Liver (tissue), 9 donors: ENCODE results near the gene ABCC1. TPM values are rescaled to one million over a fixed set of nuclear protein-coding genes. Genes with fewer than 3 reads are reported as not detected.

Source experiments
- DNase-seq: peaks from one replicate; pipeline ENCODE4 v3.0.0-alpha.2; 2017; ENCODE audit warnings: low spot score
- H3K27ac ChIP-seq, 2 donors: one replicate each; pipeline ENCODE4 v1.7.0; 2013; ENCODE audit warnings: inconsistent platforms in 2 of 2, low read length in 2 of 2, control low read depth in 1 of 2, low read depth in 1 of 2, mild to moderate bottlenecking in 1 of 2
- H3K27me3 ChIP-seq, 4 donors: one replicate each; pipeline versions ENCODE4 v1.6.1 to v1.7.0; 2013; ENCODE audit warnings: low read length in 3 of 4, inconsistent platforms in 1 of 4, mild to moderate bottlenecking in 1 of 4, moderate library complexity in 1 of 4; ENCODE audit not compliant: control insufficient read depth in 4 of 4, insufficient read depth in 4 of 4
- H3K36me3 ChIP-seq, 4 donors: one replicate each; pipeline versions ENCODE4 v1.6.1 to v1.7.0; 2013; ENCODE audit warnings: low read length in 3 of 4, mild to moderate bottlenecking in 3 of 4, low read depth in 1 of 4, moderate library complexity in 1 of 4; ENCODE audit not compliant: control insufficient read depth in 4 of 4, insufficient read depth in 3 of 4
- H3K4me1 ChIP-seq, 4 donors: one replicate each; pipeline versions ENCODE4 v1.6.1 to v1.7.0; 2013; ENCODE audit warnings: low read length in 3 of 4, mild to moderate bottlenecking in 3 of 4, moderate library complexity in 1 of 4; ENCODE audit not compliant: control insufficient read depth in 4 of 4, insufficient read depth in 4 of 4
- H3K4me3 ChIP-seq, 3 donors: one replicate each; pipeline versions ENCODE4 v1.6.1 to v1.7.0; 2013; ENCODE audit warnings: low read length in 3 of 3, control low read depth in 1 of 3, low read depth in 1 of 3, mild to moderate bottlenecking in 1 of 3
- H3K9ac ChIP-seq, 2 donors: one replicate each; pipeline ENCODE4 v1.7.0; 2013; ENCODE audit warnings: low read length in 2 of 2, mild to moderate bottlenecking in 2 of 2, moderate library complexity in 2 of 2, control low read depth in 1 of 2, low read depth in 1 of 2
- H3K9me3 ChIP-seq, 4 donors: one replicate each; pipeline versions ENCODE4 v1.6.1 to v1.7.0; 2013; ENCODE audit warnings: low read length in 3 of 4; ENCODE audit not compliant: control insufficient read depth in 4 of 4
- EGR1 ChIP-seq, 2 donors: IDR thresholded peaks; 2 replicates each; pipeline ENCODE4 v1.6.1; 2016 to 2018; ENCODE audit warnings: antibody characterized with exemption in 2 of 2, low read depth in 2 of 2
- FOXA1 ChIP-seq: IDR thresholded peaks from 2 replicates; pipeline ENCODE4 v1.6.1; 2016; ENCODE audit warnings: antibody characterized with exemption
- FOXA2 ChIP-seq: IDR thresholded peaks from 2 replicates; pipeline ENCODE4 v1.6.1; 2016; ENCODE audit warnings: antibody characterized with exemption
- HNF4A ChIP-seq, 2 donors: conservative IDR thresholded peaks; 2 replicates each; pipeline ENCODE4 v1.6.1; 2016; ENCODE audit warnings: antibody characterized with exemption in 2 of 2, mild to moderate bottlenecking in 2 of 2
- JUND ChIP-seq, 2 donors: IDR thresholded peaks; 2 replicates each; pipeline ENCODE4 v1.6.1; 2016; ENCODE audit warnings: antibody characterized with exemption in 2 of 2
- NR2F2 ChIP-seq: IDR thresholded peaks from 2 replicates; pipeline ENCODE4 v1.6.1; 2016; ENCODE audit warnings: antibody characterized with exemption
- RAD21 ChIP-seq, 2 donors: IDR thresholded peaks; 2 replicates each; pipeline ENCODE4 v1.6.1; 2016; ENCODE audit warnings: antibody characterized with exemption in 2 of 2, mild to moderate bottlenecking in 2 of 2
- RXRA ChIP-seq, 2 donors: IDR thresholded peaks; 2 replicates each; pipeline ENCODE4 v1.6.1; 2017 to 2018; ENCODE audit warnings: antibody characterized with exemption in 2 of 2, mild to moderate bottlenecking in 1 of 2
- SP1 ChIP-seq: IDR thresholded peaks from 2 replicates; pipeline ENCODE4 v1.6.1; 2018; ENCODE audit warnings: antibody characterized with exemption, mild to moderate bottlenecking
- TAF1 ChIP-seq: conservative IDR thresholded peaks from 2 replicates; pipeline ENCODE4 v1.6.1; 2016; ENCODE audit warnings: antibody characterized with exemption, mild to moderate bottlenecking
- WGBS: extraction: QIAGEN DNeasy Blood & Tissue Kit; methylation state at CpG from one replicate; pipeline ENCODE4 v1.1.7; 2013; 5-methylcytosine and 5-hydroxymethylcytosine counted together
- polyA plus RNA-seq, 2 donors: library from polyadenylated mRNA; stranded (reverse) in 1 of 2; unstranded in 1 of 2; fragments of 200-250 nt in 1 of 2; fragments of >200 nt in 1 of 2; fragmentation: Nextera tagmentation in 1 of 2; extraction: Ambion mirVana in 1 of 2; gene quantifications; one replicate each; pipeline versions ENCODE4 v1.2.1 to v1.2.3, GENCODE V29; 2013 to 2015
- total RNA-seq, 2 donors: library from RNA; depleted of rRNA; stranded (reverse); fragments of >200 nt; gene quantifications; one replicate each; pipeline ENCODE4 v1.2.3, GENCODE V29; 2014
- TF ChIP-seq, protein P1 (sequence below): IDR thresholded peaks from 2 replicates; pipeline ENCODE4 v1.6.1; 2016; ENCODE audit warnings: antibody characterized with exemption
- TF ChIP-seq, protein P2 (sequence below): IDR thresholded peaks from 2 replicates; pipeline ENCODE4 v1.6.1; 2016; ENCODE audit warnings: antibody characterized with exemption
- TF ChIP-seq, protein P3 (sequence below): IDR thresholded peaks from 2 replicates; pipeline ENCODE4 v1.6.1; 2016; ENCODE audit warnings: antibody characterized with exemption, mild to moderate bottlenecking
- TF ChIP-seq, protein P4 (sequence below): IDR thresholded peaks from 2 replicates; pipeline ENCODE4 v1.6.1; 2016; ENCODE audit warnings: antibody characterized with exemption
- TF ChIP-seq, protein P5 (sequence below): fragments of 150-350 bp; IDR thresholded peaks from 2 replicates; pipeline ENCODE4 v1.5.1; 2017; ENCODE audit warnings: improper control_type of control experiment, low read depth, low read length; ENCODE audit not compliant: missing input control
- donor health status: healthy.
- donor health status: healthy.
- donor health status: healthy.
- donor health status: healthy.
- donor health status: healthy.

Gene ABCC1
- total and polyA plus RNA-seq, 4 donors = 0.85 to 7.7 (median 4.2) TPM

DNA sequence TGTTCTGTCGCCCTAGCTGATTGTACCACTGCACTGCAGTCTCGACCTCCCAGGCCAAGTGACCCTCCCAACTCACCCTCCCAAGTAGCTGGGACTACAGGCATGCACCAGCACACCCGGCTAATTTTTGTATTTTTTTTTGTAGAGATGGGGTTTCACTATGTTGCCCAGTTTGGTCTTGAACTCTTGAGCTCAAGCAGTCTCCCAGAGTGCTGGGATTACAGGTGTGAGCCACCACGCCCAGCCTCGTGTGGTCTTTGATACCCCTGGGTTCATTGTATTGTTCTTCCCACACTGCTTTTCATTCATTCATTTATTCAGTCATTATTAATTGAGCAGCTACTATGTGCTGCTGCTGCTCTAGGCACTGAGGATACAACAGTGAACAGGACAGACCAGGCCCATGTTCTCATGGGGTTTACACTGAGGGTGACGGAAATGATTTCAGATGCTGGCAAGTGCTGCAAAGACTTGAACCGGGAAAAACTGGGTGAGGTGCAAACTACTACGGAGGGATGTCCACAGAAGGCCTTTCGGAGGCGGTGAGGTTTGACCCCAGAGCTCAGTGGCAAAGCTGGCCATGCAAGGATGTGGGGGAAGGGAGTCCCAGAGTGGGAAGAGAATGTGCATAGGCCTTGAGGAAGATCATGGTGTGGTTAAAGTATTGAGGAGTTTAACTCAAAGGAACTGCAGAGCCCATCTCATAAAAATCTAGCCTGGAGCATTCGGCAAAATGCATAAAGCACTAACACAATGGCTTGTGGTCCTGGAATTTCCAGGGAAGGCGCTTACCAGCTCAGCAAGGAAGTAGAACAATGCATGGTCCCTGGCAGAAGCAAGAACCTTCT lies 10.9 kb downstream of the ABCC1 start:
- Histone ChIP-seq H3K4me3 (no peak overlapping the region), H3K36me3 (no peaks in the 10 kb centered on the region), H3K9me3 (no peaks in the 10 kb centered on the region), H3K4me1 (no peaks in the 10 kb centered on the region), H3K27me3 (no peaks in the 10 kb centered on the region), H3K27ac (no peak overlapping the region), H3K9ac (no peak overlapping the region)
- no peak for DNase-seq
- TF ChIP-seq, protein P1, sequence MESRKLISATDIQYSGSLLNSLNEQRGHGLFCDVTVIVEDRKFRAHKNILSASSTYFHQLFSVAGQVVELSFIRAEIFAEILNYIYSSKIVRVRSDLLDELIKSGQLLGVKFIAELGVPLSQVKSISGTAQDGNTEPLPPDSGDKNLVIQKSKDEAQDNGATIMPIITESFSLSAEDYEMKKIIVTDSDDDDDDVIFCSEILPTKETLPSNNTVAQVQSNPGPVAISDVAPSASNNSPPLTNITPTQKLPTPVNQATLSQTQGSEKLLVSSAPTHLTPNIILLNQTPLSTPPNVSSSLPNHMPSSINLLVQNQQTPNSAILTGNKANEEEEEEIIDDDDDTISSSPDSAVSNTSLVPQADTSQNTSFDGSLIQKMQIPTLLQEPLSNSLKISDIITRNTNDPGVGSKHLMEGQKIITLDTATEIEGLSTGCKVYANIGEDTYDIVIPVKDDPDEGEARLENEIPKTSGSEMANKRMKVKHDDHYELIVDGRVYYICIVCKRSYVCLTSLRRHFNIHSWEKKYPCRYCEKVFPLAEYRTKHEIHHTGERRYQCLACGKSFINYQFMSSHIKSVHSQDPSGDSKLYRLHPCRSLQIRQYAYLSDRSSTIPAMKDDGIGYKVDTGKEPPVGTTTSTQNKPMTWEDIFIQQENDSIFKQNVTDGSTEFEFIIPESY = no peak
- TF ChIP-seq FOXA1 = no peak
- TF ChIP-seq, protein P2, sequence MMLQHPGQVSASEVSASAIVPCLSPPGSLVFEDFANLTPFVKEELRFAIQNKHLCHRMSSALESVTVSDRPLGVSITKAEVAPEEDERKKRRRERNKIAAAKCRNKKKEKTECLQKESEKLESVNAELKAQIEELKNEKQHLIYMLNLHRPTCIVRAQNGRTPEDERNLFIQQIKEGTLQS = no peak
- TF ChIP-seq JUND (IDR thresholded peaks at IDR 0.05) = no peak
- TF ChIP-seq RAD21 (IDR thresholded peaks at IDR 0.05) = no peak
- no peak for TF ChIP-seq HNF4A (conservative IDR thresholded peaks at IDR 0.05)
- TF ChIP-seq FOXA2 = no peak
- TF ChIP-seq, protein P3, sequence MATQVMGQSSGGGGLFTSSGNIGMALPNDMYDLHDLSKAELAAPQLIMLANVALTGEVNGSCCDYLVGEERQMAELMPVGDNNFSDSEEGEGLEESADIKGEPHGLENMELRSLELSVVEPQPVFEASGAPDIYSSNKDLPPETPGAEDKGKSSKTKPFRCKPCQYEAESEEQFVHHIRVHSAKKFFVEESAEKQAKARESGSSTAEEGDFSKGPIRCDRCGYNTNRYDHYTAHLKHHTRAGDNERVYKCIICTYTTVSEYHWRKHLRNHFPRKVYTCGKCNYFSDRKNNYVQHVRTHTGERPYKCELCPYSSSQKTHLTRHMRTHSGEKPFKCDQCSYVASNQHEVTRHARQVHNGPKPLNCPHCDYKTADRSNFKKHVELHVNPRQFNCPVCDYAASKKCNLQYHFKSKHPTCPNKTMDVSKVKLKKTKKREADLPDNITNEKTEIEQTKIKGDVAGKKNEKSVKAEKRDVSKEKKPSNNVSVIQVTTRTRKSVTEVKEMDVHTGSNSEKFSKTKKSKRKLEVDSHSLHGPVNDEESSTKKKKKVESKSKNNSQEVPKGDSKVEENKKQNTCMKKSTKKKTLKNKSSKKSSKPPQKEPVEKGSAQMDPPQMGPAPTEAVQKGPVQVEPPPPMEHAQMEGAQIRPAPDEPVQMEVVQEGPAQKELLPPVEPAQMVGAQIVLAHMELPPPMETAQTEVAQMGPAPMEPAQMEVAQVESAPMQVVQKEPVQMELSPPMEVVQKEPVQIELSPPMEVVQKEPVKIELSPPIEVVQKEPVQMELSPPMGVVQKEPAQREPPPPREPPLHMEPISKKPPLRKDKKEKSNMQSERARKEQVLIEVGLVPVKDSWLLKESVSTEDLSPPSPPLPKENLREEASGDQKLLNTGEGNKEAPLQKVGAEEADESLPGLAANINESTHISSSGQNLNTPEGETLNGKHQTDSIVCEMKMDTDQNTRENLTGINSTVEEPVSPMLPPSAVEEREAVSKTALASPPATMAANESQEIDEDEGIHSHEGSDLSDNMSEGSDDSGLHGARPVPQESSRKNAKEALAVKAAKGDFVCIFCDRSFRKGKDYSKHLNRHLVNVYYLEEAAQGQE = no peak
- TF ChIP-seq, protein P4, sequence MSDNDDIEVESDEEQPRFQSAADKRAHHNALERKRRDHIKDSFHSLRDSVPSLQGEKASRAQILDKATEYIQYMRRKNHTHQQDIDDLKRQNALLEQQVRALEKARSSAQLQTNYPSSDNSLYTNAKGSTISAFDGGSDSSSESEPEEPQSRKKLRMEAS = no peak
- TF ChIP-seq EGR1 (IDR thresholded peaks at IDR 0.05; ENCODE audit: low read depth in 2 of 2) = no peak
- TF ChIP-seq, protein P5, sequence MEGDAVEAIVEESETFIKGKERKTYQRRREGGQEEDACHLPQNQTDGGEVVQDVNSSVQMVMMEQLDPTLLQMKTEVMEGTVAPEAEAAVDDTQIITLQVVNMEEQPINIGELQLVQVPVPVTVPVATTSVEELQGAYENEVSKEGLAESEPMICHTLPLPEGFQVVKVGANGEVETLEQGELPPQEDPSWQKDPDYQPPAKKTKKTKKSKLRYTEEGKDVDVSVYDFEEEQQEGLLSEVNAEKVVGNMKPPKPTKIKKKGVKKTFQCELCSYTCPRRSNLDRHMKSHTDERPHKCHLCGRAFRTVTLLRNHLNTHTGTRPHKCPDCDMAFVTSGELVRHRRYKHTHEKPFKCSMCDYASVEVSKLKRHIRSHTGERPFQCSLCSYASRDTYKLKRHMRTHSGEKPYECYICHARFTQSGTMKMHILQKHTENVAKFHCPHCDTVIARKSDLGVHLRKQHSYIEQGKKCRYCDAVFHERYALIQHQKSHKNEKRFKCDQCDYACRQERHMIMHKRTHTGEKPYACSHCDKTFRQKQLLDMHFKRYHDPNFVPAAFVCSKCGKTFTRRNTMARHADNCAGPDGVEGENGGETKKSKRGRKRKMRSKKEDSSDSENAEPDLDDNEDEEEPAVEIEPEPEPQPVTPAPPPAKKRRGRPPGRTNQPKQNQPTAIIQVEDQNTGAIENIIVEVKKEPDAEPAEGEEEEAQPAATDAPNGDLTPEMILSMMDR = no peak
- TF ChIP-seq SP1 = no peak
- no peak for TF ChIP-seq NR2F2
- no peak for TF ChIP-seq TAF1
- no peak for TF ChIP-seq RXRA (IDR thresholded peaks at IDR 0.05)
- 84% methylated on average over 12 of the region's 12 CpGs for WGBS
